Testis (tissue), 2 donors: Measurements from ENCODE around the gene SELENOI.

Experiments
- POLR2A ChIP-seq: fragments of 450-650 bp; IDR thresholded peaks from one replicate; pipeline ENCODE4 v1.6.1; 2017; ENCODE audit warnings: antibody characterized with exemption, mild to moderate bottlenecking, moderate library complexity
- TF ChIP-seq, protein P1 (sequence below), 3 experiments: fragments of 450-650 bp in 2 of 3; fragments of 200-600 bp in 1 of 3; sonication (generic) in 1 of 3; IDR thresholded peaks; one replicate each; pipeline ENCODE4 v1.5.1; 2016 to 2019; ENCODE audit warnings: antibody characterized with exemption in 3 of 3, mild to moderate bottlenecking in 2 of 3, moderate library complexity in 1 of 3

DNA sequence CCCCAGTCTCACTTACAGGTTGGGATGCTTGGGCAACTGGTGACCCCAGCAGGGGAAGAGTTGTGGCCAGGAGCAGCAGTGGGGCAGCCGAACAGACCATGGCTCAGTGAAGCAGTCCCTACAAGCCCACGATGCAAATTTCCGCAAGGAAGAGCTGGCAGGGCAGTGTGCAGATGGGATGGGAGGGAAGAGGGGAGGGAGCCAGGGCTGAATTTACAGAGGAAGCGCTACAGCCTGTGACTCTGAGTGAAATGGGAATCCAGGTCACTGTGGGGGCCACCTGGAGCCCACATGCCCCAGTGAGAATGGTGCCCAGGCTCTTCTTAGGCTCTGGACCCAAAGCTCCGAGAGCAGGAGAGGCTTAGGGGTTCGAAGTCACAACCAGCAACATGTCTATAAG, 27.0 kb upstream of the SELENOI start:
- TF ChIP-seq, protein P1, sequence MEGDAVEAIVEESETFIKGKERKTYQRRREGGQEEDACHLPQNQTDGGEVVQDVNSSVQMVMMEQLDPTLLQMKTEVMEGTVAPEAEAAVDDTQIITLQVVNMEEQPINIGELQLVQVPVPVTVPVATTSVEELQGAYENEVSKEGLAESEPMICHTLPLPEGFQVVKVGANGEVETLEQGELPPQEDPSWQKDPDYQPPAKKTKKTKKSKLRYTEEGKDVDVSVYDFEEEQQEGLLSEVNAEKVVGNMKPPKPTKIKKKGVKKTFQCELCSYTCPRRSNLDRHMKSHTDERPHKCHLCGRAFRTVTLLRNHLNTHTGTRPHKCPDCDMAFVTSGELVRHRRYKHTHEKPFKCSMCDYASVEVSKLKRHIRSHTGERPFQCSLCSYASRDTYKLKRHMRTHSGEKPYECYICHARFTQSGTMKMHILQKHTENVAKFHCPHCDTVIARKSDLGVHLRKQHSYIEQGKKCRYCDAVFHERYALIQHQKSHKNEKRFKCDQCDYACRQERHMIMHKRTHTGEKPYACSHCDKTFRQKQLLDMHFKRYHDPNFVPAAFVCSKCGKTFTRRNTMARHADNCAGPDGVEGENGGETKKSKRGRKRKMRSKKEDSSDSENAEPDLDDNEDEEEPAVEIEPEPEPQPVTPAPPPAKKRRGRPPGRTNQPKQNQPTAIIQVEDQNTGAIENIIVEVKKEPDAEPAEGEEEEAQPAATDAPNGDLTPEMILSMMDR (IDR thresholded peaks at IDR 0.05), result no peak
- no peak for TF ChIP-seq POLR2A
